Thyroid gland (tissue), 4 donors: ENCODE data around the gene NXT1. TPM values are rescaled to one million over a fixed set of nuclear protein-coding genes. Genes with fewer than 3 reads are reported as not detected.

Source experiments
- DNase-seq, 2 donors: peaks; one replicate each; pipeline ENCODE4 v3.0.0-alpha.2; 2019
- H3K27ac ChIP-seq, 3 donors: fragments of 200-600 bp; sonication (generic); 1 replicate in 2 of 3; 2 replicates in 1 of 3; pipeline ENCODE4 v1.5.1; 2016 to 2019; ENCODE audit warnings: mild to moderate bottlenecking in 1 of 3, moderate library complexity in 1 of 3
- H3K27me3 ChIP-seq: fragments of 200-600 bp; sonication (generic); one replicate; pipeline ENCODE4 v1.5.1; 2019
- H3K36me3 ChIP-seq, 2 donors: fragments of 200-600 bp; sonication (generic); one replicate each; pipeline ENCODE4 v1.5.1; 2016 to 2019
- H3K4me1 ChIP-seq, 2 donors: fragments of 200-600 bp; sonication (generic); one replicate each; pipeline ENCODE4 v1.5.1; 2017 to 2019
- H3K4me3 ChIP-seq, 3 donors: fragments of 200-600 bp; sonication (generic); replicated peaks in 1 of 3; 1 replicate in 2 of 3; 2 replicates in 1 of 3; pipeline ENCODE4 v1.5.1; 2016; ENCODE audit warnings: mild to moderate bottlenecking in 1 of 3
- H3K9me3 ChIP-seq: fragments of 200-600 bp; sonication (generic); one replicate; pipeline ENCODE4 v1.5.1; 2017
- CTCF ChIP-seq, 6 experiments: fragments of 200-600 bp in 3 of 6; fragments of 450-650 bp in 3 of 6; sonication (generic) in 3 of 6; IDR thresholded peaks; one replicate each; pipeline ENCODE4 v1.5.1; 2016 to 2019; ENCODE audit warnings: antibody characterized with exemption in 6 of 6, mild to moderate bottlenecking in 2 of 6, inconsistent platforms in 1 of 6, moderate library complexity in 1 of 6
- POLR2A ChIP-seq, 2 donors: fragments of 450-650 bp; IDR thresholded peaks; one replicate each; pipeline ENCODE4 v1.6.1; 2017; ENCODE audit warnings: antibody characterized with exemption in 2 of 2, mild to moderate bottlenecking in 2 of 2, moderate library complexity in 1 of 2
- WGBS, 2 donors: methylation state at CpG; one replicate each; pipeline ENCODE4 v1.1.5; 2017; 5-methylcytosine and 5-hydroxymethylcytosine counted together
- intact Hi-C: fragments of 100-400 bp; cut with DNase I; formaldehyde crosslinking; loops from one replicate; pipeline ENCODE4 v1.15.1; 2023
- total RNA-seq, 4 donors: library from RNA; depleted of rRNA; stranded (reverse); fragments of >200 nt; gene quantifications; one replicate each; pipeline ENCODE4 v1.2.3, GENCODE V29; 2016

NXT1 gene
- total RNA-seq, 4 donors from 2014 or later, result 27.2 to 50.8 (median 37.2) TPM

DNA sequence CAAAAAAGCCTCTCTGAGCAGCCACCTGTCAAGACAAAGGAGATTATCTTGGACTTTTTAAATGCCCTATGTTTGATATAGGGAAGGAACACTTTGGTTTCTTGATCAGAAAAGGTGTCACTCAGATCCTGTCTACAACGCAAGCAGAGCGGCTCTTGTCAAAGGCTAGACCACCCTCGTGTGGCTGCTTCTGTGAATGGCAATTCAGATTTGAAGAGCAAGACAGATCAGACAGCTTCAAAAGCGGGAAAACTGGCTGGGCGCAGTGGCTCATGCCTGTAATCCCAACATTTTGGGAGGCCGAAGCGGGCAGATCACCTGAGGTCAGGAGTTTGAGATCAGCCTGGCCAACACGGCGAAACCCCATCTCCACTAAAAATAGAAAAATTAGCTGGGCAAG is 10.1 kb upstream of the NXT1 start:
- no peaks in the 10 kb centered on the region for H3K9me3 ChIP-seq
- peak; percentile 59 for DNase-seq
- intact Hi-C loops, result loop anchor here (5.0 to 10.0 kb wide), 2 partner anchors 296 to 648 kb away; partner anchors contain the start of gene THBD
- H3K4me3 ChIP-seq, result no peak overlapping the region
- H3K27ac ChIP-seq, result no peak overlapping the region
- H3K4me1 ChIP-seq, result no peaks in the 10 kb centered on the region
- no peaks in the 10 kb centered on the region for H3K36me3 ChIP-seq
- H3K27me3 ChIP-seq, result no peaks in the 10 kb centered on the region
- TF ChIP-seq POLR2A (IDR thresholded peaks at IDR 0.05) (no peak), CTCF (IDR thresholded peaks at IDR 0.05) (peak; percentile 12 to 56 (median 48))
- 20 to 34% methylated on average over 9 of the region's 9 CpGs for WGBS, 2 donors

GRCh38 chr20:23341073-23341472 is 9.5 kb upstream of the NXT1 start:
- Histone ChIP-seq H3K4me3 (no peak overlapping the region), H3K9me3 (no peaks in the 10 kb centered on the region), H3K36me3 (no peaks in the 10 kb centered on the region), H3K27me3 (no peaks in the 10 kb centered on the region), H3K27ac (no peak overlapping the region), H3K4me1 (no peaks in the 10 kb centered on the region)
- WGBS, 2 donors, result 60 to 69% methylated on average over 2 of the region's 2 CpGs
- no peak for TF ChIP-seq CTCF (IDR thresholded peaks at IDR 0.05)
- no peak for TF ChIP-seq POLR2A (IDR thresholded peaks at IDR 0.05)
- intact Hi-C loops, result loop anchor here (5.0 to 10.0 kb wide), 2 partner anchors 296 to 649 kb away; partner anchors contain the start of gene THBD
- no peak for DNase-seq

- H3K27me3 ChIP-seq, result no peaks in the 10 kb centered on the region
- no peak for DNase-seq
- WGBS, 2 donors, result 97% methylated on average over 1 of the region's 1 CpG
- H3K4me3 ChIP-seq, result no peak overlapping the region
- TF ChIP-seq CTCF (IDR thresholded peaks at IDR 0.05), result no peak
- no peak for TF ChIP-seq POLR2A (IDR thresholded peaks at IDR 0.05)
- no peaks in the 10 kb centered on the region for H3K9me3 ChIP-seq
- H3K27ac ChIP-seq, result no peak overlapping the region
- H3K36me3 ChIP-seq, result no peaks in the 10 kb centered on the region
- intact Hi-C loops, result loop anchor here (5.0 to 10.0 kb wide), 2 partner anchors 299 to 651 kb away; partner anchors contain the start of gene THBD
- H3K4me1 ChIP-seq, result no peaks in the 10 kb centered on the region
Observed at GRCh38 chr20:23343590-23343989, 7.0 kb upstream of the NXT1 start.

GRCh38 chr20:23344336-23344735 is 6.3 kb upstream of the NXT1 start:
- H3K4me1 ChIP-seq, result peaks cover 0 to 5% of the 10 kb centered on the region in 2 donors
- H3K36me3 ChIP-seq, result no peaks in the 10 kb centered on the region
- no peak overlapping the region for H3K27ac ChIP-seq
- TF ChIP-seq POLR2A (IDR thresholded peaks at IDR 0.05) (no peak), CTCF (IDR thresholded peaks at IDR 0.05) (no peak)
- no peak for DNase-seq
- no peak overlapping the region for H3K4me3 ChIP-seq
- no peaks in the 10 kb centered on the region for H3K9me3 ChIP-seq
- no peaks in the 10 kb centered on the region for H3K27me3 ChIP-seq
- 42 to 54% methylated on average over 5 of the region's 5 CpGs for WGBS, 2 donors
- intact Hi-C loops, result loop anchor here (5.0 to 10.0 kb wide), 2 partner anchors 300 to 652 kb away; partner anchors contain the start of gene THBD

- DNase-seq, result no peak
- H3K27ac ChIP-seq, result no peak overlapping the region
- no peak for TF ChIP-seq POLR2A (IDR thresholded peaks at IDR 0.05)
- TF ChIP-seq CTCF (IDR thresholded peaks at IDR 0.05), result no peak
- intact Hi-C loops, result loop anchor here (10.0 kb wide), 1 partner anchor 301 kb away; the partner anchor contains the start of gene THBD
- H3K4me3 ChIP-seq, result no peak overlapping the region
- H3K9me3 ChIP-seq, result no peaks in the 10 kb centered on the region
- peaks cover 0 to 7% of the 10 kb centered on the region in 2 donors for H3K4me1 ChIP-seq
- no peaks in the 10 kb centered on the region for H3K36me3 ChIP-seq
- no peaks in the 10 kb centered on the region for H3K27me3 ChIP-seq
- WGBS, 2 donors, result 98 to 100% methylated on average over 1 to 4 of the region's 4 CpGs
Observed at GRCh38 chr20:23346002-23346401, 4.6 kb upstream of the NXT1 start.
